Stimulated activated naive CD4-positive, alpha-beta T cell treated with Interleukin-2 at 50 U/mL for 16 hours (primary cell): ENCODE measurements around the gene SH3BP2.

ENCODE experiments used
- DNase-seq: peaks from one replicate; lab custom pipeline; 2025; lab: John Stamatoyannopoulos, UW

The SH3BP2 gene

DNA sequence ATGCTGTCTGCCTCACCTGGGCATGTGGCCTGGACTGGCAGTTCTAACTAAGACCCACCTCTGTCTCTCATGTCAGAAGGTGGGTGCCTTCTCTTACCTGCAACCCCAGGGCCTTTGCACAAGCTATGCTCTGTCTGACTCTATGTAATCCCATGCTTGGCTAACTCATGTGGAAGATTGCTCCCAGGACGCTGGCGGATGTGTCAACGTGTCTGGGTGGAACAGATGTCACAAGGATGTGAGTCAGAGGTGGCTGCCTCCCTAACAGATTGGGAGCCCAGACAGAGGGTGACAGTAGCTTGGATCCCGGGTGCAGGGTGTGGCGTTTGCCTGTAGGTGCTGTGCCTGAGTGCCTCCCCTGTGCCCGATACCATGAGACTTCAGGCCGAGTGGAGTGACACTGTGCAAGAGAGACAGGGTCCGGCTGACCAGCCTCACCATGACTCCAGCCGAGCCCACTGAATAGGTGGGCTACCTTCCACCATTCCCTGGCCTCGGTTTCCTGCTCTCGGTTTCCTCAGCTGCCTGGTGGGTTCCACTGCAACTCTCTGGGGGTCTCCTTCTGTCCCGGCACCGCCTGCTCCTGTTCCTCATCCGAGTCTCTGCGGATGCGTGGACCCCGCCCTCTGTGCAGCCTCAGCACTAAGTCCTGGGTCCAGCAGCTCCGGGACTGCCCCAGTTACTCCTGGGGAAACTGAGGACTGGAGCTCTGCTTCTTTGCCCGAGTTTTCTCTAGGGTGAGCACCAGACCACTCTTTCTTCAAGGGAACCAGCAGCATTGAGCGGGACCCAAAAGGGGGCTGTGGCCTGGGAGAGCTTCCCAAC is 11.0 kb downstream of the SH3BP2 start:
- DNase-seq: no peak

DNA sequence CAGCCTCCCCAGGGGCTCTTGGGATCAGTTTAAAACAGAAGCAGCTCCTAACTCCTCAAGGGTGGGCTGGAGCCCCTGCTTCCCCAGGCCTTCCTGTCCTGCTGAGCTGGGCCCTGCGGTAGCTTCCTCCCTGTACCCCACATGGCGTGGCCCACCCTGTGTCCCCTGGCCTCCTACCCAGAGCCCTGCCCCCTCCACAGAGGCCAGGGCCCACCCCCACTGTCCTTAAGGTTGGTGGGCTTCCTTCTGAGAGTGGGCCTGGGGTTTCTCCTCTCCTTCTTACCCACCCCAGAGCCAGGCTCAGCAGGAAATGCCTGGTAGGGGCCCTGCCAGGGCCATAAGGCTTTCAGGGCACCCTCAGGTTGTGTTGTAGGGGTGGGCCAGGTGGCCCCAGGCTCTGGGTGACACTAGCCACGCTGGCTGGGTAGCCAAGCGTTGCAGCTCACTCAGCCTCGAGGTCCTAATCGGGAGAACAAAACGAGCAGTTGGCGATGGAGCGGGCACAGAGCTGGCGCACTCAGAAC is 11.6 kb downstream of the SH3BP2 start:
- DNase-seq: no peak

DNA sequence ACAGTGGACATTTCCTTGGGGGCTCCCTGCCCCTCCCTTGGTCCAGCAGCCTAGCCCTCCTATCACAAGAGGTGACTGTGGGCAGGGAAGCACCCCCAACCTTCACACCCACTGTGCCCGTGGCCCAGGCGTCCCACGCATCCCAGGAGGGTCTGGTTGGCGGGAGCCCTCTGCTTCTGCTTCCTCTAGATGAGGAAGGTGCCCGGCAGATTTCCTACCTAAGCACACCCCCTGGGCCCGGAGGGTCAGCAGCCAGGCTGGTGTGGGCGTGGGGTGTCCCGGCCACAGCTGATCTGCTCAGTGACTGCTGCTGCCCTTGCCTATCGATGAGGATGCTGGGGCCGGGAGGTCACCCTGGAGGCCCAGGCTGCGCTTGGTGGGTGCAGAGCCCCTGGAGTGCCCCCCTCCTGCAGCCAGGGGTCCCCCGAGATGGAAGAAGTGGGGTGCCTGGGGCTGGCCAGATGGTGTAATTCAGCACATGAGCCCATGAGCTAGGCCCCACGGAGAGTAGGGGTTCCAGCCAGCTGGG is 12.2 kb downstream of the SH3BP2 start:
- no peak for DNase-seq

DNA sequence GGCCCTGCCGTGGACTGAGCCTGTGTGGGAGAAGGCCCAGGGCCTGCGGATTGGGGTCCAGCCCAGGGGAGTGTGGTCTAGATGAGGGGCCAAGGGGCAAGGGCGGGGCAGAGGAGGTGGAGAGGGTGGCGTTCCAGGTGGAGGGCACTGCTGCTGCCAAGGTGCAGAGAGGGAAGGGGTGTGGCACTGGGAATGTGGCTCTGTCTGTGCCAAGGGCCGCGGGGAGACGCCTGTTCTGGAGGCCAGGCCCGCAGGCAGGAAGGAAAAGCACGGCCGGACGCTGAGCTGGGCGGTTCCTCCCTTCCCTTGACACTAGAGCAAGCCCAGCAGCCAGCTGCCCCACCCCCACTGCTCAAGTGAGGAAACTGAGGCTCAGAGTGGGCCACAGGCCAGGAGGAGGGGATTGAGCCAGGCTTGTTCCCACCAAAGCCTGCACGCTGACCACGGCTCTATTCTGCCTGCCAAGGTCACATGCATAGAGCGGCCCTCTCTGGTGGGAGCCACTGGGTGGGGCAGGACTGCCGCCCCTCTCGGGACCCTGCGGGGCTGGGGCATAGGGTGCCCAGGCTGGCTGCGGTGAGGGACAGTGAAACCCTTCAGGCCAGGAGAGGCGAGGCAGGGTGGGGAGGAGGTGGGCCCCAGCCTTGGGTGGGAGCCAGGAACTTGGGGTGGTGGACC is 13.0 kb downstream of the SH3BP2 start:
- DNase-seq: no peak

DNA sequence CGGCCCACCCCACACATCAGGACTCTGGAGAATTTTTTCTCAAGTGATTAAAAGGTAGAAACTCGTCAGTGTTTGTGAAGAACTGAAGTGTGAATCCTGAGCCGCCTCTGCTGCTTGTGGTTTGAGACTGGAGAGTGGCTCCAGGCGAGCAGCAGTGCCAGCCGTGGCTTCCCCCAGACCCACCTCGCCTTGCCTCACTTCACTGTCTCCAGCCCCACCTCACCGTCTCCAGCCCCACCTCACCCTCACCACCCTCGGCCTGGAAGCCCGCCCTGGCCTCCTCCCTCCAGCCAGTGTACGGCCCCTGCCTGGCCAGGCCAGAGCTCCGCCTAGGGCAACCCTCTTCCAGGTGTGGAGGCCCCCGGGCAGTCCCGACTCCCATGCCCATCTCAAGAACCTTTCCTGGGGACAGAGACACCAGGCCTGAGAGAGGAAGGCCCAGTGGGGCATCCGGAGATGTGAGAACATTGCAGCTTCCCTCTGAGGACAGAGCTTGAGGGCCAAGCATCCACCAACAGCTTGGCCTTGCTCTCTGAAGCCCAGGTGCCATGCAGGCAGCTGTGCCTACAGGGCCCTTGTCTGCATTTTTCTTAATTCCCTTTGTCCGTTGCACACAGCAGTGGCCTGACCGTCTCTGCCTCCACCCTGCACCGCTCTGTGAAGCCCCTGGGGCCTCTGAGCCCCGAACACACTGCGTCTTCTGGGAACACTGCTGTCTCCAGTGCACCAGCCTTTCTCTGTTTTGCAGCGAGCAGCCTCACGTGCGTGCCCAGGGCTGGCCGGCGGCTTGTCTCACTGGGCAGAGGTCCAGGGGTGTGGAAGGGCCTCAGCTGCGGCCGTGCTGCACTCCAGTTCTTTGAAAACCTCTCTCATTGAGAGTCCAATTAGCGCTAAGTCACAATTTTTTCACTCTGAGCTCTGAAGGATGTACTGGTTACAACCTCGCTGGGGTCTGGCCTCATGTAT is 13.8 kb downstream of the SH3BP2 start:
- DNase-seq: no peak

DNA sequence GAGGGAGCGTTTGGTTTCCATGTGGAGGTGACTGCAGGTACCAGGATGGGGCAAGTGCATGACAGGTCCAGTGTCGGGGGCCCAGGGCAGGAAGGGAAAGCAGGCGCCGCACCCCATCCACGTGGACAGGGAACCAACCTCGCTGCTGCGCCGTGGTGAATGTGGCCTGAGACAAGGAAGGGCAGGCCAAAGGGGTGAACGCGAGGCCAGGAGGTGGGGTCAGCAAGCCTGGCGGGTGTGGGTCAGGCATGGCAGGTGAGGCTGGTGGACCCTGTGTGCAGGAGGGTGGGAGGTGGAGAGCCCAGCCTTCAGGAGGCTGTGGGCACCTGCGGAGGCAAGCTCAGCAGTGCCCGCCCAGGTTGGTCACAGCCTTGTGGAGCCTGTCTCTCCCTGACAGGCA is 14.7 kb downstream of the SH3BP2 start:
- no peak for DNase-seq

DNA sequence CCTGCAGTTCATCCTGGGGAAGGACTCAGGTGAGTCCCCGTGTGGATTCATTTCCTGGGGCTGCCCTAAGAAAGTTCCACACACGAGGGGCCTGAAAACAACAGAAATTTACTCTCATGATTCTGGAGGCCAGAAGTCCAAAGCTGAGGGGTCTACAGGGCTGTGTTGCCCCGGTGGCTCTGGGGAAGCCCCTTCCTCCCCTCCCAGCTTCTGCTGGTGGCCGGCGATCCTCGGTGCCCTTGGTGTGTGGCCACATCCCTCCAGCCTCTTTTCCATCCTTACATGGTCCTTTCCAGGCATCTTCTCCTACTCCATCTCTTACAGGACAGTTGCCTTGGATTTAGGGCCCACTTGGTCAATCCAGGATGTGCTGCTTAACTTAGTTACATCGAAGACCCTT is 15.1 kb downstream of the SH3BP2 start:
- no peak for DNase-seq

DNA sequence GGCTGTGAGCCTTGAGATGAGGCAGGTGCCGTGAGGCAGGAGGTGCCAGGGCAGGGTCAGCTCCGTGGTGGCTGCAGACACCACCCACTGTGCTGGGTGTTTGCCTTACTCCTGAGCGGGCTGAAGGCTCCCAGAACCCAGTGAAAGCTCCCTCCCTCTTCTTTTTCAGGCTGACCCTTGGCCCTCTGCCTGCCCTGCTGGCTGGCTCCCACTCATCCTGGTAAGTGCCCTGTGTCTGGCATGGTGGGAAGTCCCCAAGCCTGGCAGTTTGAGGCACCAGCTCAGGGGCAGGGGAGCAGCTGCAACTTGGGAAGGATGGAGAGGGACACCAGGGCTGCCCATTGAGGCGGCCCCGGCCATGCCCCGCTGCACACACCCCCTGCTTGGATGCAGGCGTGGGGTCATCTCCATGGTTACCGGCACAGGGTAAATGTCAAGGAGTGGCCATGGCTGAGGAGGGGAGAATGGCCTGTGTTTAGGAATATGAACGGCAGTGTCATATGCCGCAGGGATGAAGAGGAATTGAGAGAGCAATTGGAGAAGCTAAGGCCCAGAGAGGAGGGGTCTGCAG is 16.8 kb downstream of the SH3BP2 start:
- no peak for DNase-seq

DNA sequence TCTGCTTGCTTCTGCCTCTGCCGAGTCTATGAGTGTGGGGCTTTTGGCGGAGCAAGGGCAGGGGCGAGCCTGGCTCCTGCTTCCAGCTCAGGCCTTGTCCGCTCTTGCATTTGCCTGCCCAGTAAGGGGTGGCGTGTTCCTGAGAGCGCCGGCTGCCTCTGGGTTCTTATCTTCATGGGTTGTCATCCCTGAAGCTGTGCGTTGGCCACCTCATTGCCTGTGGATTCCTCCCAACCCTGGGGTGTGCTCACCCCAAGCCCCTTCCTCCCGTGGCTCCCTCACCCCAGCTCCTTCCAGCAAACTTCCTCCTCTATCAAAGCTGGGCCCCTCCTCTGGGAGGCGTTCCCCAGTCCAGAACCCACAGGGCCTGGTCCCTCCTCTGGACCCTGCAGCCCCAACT is 17.5 kb downstream of the SH3BP2 start:
- no peak for DNase-seq

DNA sequence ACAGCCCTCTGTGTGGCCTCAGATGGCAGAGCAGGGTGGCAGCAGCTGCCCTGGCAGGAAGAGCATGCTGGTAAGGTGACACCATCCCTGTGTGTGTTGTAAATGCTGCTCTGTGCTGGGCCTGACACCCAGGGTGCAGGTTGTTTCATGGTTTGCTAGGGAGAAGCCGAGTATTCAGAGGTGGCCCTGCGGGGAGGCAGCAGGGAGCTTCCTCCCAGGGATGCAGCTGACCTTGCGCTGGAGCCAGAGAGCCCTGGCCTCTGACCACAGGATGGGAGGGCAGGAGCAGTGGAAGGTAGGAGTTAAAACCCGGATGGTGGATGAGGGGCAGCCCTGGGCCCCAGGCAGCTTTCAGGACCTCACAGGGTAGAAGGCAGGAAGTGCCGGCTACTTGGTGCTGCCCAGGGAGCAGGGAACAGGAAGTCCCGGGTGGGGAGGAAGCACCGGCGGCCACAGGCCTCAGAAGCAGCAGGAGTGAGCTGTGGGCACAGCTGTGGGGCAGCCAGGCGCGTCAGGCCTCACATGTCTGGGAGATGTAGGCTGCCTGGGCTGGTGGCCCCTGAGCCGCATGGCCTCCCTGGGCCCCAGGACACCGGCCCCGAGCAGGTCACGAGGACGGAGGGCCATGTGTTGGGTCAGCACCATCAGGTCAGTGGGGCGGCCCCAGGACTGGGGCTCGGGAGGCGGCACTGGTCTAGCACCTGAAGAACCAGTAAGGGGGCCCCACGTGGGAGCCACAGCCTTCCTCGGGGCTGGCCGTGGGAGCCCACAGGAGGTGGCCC is 19.1 kb downstream of the SH3BP2 start:
- DNase-seq: peak; percentile 42

DNA sequence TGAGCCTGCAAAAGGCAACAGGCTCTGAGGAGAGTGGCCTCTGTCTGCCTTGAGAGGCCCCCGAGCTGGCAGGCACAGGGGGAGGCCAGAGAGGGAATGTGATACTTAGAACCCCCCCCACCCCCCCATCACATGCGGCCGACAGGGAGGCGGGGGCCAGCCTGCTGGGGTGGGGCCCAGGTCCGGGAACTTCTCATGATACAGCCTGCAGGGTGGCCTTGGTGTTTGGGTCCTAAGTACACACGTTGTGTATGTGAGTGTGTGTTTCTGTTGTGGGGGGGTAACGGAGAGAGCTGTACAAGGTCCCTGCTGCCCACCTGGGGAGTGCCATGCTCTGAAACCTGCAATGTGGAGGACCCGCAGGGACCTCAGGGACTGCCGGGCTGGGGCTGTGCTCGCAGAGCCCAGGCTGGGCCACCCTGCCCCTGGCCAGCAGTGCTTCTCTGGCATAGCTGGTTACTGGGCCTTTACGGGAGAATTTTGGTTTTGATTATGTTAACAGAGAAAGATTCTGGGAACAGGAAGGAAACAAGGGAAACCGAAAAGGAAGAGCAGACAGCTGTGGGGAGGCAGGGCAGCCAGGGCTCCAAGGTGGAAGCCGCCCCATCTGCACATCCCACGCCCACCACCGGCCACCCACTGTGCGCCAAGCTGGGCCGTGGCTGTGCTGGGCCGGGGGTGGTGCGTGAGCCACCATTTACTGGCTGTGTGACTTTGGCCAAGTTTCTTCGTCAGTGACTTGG is 19.9 kb downstream of the SH3BP2 start:
- peak; percentile 9 for DNase-seq

DNA sequence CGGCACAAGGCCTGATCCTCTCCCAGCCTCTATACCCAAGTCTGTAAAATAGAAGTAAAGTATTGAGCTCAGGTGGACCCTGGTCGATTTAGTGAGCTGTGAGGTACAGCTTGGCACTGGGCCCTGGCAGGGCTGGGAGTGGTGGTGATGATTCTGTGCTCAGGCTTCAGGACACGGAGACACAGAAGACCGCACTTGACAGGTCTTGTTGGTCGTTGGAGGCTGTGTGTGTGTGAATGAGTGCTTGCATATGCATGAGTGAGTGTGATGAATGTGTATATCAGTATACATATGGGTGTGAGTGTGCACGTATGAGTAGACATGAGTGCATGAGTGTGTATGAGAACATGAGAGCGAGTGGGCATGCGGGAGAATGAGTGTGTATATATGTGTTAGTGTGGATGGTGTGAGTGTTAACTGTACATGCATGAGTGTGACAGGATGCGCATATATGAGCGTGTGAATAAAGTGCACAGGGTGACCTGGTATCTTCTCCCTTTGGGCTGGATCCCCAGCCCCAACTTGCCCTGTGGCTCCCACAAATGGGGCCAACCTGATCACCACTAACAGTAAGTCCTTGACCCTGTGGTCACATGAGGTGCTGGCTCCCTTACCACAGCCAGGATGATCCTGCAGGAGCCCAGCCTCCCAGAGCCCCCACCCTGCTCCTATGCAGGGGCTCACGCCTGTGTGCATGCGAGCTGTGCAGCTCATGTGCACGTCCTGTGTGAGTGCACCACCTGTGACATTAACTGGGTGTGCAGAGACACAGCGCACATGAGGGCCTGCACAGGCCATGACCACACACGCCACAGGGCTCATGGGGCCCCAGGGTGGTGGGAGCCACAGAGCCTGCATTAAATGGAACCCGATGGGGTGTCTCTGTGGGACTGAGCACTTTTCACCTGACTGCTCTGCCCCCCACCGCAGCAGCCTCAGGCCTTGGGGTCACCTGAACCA is 20.8 kb downstream of the SH3BP2 start:
- no peak for DNase-seq

DNA sequence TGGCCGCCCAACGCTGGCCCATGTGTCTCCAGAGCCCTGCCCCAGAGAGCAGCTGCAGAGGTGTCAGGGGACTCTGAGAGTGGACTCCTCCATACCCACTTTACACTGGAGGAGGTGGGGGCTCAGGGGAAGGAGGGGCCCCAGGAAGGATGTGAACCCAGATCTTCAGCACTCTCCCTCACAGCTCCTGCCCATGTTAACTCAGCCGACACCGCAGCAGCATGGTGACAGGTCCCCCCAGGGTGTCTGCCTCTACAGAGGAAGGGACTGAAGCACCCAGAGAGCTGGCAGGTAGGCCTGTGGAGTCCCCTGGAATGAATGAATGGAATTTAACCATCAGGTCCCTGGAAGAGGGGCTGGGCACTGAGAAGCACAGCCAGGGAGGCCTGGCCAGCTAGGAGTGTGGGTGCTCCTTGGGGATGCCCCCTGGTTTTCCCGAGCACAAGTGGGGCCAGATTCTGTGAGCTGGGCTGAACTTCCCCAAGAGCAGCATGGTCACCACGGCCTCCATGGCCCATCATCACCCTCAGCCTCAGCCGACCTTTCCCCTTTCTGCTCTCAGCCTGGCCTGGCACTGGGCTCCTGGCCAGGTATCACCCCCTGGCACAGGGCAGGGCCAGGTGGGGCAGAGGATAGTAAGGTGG is 21.9 kb downstream of the SH3BP2 start:
- no peak for DNase-seq

DNA sequence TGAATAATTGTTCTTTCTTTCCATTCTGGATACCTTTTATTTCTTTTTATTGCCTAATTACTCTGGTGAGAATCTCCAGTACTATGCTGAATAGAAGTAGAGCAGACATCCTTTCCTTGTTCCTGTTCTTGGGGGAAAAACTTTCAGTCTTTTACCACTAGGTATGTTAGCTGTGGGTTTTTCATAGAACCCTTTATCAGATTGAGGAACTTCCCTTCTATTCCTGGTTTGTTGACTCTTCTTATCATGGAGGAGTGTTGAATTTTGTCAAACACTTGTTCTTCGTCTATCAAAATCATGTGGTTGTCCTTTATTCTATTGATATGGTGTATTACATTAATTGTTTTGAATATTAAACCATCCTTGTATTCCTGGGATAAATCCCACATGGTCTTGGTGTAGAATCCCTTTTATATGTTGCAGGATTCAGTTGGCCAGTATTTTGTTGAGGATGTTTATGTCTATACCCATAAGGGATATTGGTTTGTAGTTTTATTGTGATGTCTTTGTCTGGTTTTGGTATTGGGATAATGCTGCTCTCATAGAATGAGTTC is 23.6 kb downstream of the SH3BP2 start:
- DNase-seq: no peak

DNA sequence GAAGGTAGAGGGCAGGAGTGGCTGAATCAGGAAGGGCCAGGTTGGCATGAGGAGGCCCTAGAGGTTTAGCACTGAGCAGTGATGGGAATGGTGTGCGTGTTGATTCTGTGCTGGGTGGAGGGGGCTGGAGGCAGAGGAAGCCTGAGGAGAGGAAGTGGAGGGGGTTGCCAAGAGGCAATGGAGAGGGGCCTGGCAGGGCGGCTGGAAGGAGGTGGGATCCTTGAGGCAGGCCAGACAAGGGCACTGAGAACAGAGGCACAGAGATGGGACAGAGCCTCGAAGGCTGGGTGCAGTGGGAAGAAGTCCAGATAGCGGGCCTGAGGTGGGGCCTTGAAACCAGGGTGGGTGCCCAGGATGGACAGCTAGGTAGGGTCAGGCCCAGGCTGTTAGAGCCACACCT is 24.3 kb downstream of the SH3BP2 start:
- no peak for DNase-seq

DNA sequence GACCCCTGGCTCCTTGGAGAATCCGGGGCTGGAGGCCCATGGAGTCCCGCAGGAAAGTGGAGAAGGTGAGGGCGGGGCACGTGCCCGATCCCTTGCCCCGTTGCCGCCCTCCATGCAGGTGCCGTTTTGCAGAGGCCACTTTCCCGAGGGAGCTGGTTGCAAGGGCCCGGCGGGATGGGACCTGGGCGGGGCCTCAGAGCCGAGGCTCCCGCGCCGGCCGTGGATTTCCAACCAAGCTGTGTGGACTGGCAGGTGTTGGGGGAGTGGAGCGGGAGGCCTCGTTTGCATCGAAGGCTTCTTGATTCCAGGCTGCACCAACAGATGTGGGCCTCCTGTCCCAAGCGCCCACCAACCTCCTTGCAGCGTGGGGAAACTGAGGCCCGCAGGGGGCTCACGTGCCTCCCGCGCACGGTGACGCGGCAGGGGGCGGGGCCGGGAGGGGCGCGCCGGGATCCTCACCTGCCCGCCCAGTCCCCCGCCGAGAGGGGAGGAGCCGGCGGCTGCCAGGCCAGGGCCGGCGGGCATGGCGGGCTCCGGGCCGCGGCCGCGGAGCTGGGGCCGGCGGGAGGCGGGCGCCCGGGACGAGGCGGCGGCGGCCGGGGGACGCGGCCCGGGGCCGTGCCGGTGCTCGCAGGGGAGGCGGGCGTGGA is 24.9 kb downstream of the SH3BP2 start:
- peak; percentile 18 for DNase-seq

DNA sequence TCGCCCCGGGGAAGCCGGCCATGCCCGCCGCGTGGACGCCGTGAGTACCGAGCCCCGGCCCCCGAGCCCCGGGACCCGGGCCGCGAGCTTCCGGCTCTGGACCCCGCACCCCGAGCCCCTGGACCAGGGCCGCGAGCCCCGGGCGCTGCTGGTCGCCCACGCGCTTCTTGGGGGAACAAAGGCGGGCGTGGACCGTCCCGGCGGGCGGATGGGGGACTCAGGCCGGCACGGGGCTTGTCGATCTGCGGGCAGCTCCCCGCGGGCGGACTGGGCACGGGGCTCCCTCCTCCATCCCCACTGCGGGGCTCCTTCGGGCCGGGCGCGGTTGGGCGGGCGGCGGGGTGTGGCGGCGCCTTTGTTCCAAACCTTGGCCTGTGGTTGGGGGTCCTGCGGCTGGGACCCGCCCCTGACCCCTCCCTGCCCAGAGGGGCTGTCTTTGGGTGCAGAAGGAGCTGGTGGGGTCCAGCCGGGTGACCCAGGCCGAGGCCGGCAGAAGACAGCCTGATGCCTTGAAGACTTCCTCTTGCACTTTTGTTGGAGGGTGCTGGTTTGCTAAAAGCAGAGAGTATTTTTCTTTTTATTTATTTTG is 25.6 kb downstream of the SH3BP2 start:
- DNase-seq: no peak
